Measurements from ENCODE around the gene MRPL17.

DNA sequence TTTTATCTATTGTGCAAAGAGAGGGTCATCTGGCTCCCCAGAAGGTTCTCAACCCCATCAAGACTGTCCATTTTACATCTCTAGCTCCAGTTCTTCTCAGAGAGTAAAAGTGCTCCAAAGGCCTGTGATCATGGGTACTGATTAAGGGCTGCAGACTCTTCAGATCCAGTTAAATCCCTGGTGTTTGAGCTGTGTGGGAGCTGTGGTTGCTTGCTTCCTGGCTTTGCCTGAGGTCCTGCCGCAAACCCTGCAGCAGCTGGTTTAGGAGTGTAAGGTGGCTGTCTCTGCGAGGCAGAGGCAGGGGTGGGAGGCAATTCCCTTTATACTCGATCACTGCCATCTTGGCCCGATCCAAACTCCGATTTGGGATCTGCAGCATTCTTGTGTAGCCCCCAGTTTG lies 1.2 kb downstream of the MRPL17 start:
- TF ChIP-seq, protein P1, sequence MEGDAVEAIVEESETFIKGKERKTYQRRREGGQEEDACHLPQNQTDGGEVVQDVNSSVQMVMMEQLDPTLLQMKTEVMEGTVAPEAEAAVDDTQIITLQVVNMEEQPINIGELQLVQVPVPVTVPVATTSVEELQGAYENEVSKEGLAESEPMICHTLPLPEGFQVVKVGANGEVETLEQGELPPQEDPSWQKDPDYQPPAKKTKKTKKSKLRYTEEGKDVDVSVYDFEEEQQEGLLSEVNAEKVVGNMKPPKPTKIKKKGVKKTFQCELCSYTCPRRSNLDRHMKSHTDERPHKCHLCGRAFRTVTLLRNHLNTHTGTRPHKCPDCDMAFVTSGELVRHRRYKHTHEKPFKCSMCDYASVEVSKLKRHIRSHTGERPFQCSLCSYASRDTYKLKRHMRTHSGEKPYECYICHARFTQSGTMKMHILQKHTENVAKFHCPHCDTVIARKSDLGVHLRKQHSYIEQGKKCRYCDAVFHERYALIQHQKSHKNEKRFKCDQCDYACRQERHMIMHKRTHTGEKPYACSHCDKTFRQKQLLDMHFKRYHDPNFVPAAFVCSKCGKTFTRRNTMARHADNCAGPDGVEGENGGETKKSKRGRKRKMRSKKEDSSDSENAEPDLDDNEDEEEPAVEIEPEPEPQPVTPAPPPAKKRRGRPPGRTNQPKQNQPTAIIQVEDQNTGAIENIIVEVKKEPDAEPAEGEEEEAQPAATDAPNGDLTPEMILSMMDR (IDR thresholded peaks at IDR 0.05) = no peak
- no peak for TF ChIP-seq POLR2A (IDR thresholded peaks at IDR 0.05)
- no peak for TF ChIP-seq EP300 (IDR thresholded peaks at IDR 0.05; ENCODE audit: low read depth)
- TF ChIP-seq POLR2AphosphoS5 (IDR thresholded peaks at IDR 0.05) = no peak

All from transverse colon (tissue), 4 donors.